WERI-Rb-1 (cell line): ENCODE data around the gene HMG20A.

Experiments
- DNase-seq: peaks from one replicate; pipeline ENCODE4 v3.0.0-alpha.2; 2020
- H3K27ac ChIP-seq: fragments of 250-450 bp; sonication (Bioruptor Pico); 2 replicates; pipeline ENCODE4 v1.5.1; 2020; ENCODE audit warnings: mild to moderate bottlenecking, moderate library complexity
- H3K27me3 ChIP-seq: fragments of 250-450 bp; sonication (Bioruptor Pico); 2 replicates; pipeline ENCODE4 v1.5.1; 2021; ENCODE audit warnings: mild to moderate bottlenecking, low read depth, moderate library complexity; ENCODE audit not compliant: insufficient read depth, severe bottlenecking
- H3K36me3 ChIP-seq: fragments of 250-450 bp; sonication (Bioruptor Pico); 2 replicates; pipeline ENCODE4 v1.5.1; 2020; ENCODE audit warnings: mild to moderate bottlenecking, moderate library complexity
- H3K4me3 ChIP-seq: 2 replicates; pipeline ENCODE4 v1.5.1; 2011; ENCODE audit warnings: low read depth, mild to moderate bottlenecking, control low read depth, low read length
- H3K9me3 ChIP-seq: fragments of 250-450 bp; sonication (Bioruptor Pico); 2 replicates; pipeline ENCODE4 v1.5.1; 2021; ENCODE audit warnings: mild to moderate bottlenecking, moderate library complexity; ENCODE audit not compliant: severe bottlenecking
- CTCF ChIP-seq: IDR thresholded peaks from 2 replicates; pipeline ENCODE4 v1.5.1; 2011; ENCODE audit warnings: low read depth, mild to moderate bottlenecking, control low read depth, inconsistent platforms, low read length

The HMG20A gene

GRCh38 chr15:77475898-77476297 lies 55.2 kb downstream of the HMG20A start:
- peak; percentile 23 for DNase-seq
- no peak overlapping the region for H3K27ac ChIP-seq
- no peak for TF ChIP-seq CTCF
- H3K36me3 ChIP-seq, result peaks cover 31% of the 10 kb centered on the region
- H3K27me3 ChIP-seq, result no peaks in the 10 kb centered on the region
- H3K4me3 ChIP-seq, result no peak overlapping the region
- H3K9me3 ChIP-seq, result no peaks in the 10 kb centered on the region

GRCh38 chr15:77476995-77477394 lies 56.3 kb downstream of the HMG20A start:
- no peaks in the 10 kb centered on the region for H3K27me3 ChIP-seq
- H3K9me3 ChIP-seq, result no peaks in the 10 kb centered on the region
- H3K4me3 ChIP-seq, result no peak overlapping the region
- H3K27ac ChIP-seq, result no peak overlapping the region
- peaks cover 25% of the 10 kb centered on the region for H3K36me3 ChIP-seq
- DNase-seq, result no peak
- no peak for TF ChIP-seq CTCF

- H3K36me3 ChIP-seq, result peaks cover 30% of the 10 kb centered on the region
Observed at GRCh38 chr15:77478051-77478450, 57.4 kb downstream of the HMG20A start.

GRCh38 chr15:77479015-77479414 lies 58.3 kb downstream of the HMG20A start:
- peaks cover 35% of the 10 kb centered on the region for H3K36me3 ChIP-seq
- no peaks in the 10 kb centered on the region for H3K27me3 ChIP-seq

More at GRCh38 chr15:77478051-77478450, 57.4 kb downstream of the HMG20A start:
- H3K27ac ChIP-seq, result no peak overlapping the region
- no peak for TF ChIP-seq CTCF
- no peaks in the 10 kb centered on the region for H3K9me3 ChIP-seq
- no peak for DNase-seq
- no peaks in the 10 kb centered on the region for H3K27me3 ChIP-seq
- no peak overlapping the region for H3K4me3 ChIP-seq

GRCh38 chr15:77480859-77481633 lies 60.4 kb downstream of the HMG20A start:
- Histone ChIP-seq H3K36me3 (peaks cover 46% of the 10 kb centered on the region), H3K4me3 (no peak overlapping the region), H3K9me3 (no peaks in the 10 kb centered on the region), H3K27me3 (no peaks in the 10 kb centered on the region), H3K27ac (no peak overlapping the region)
- DNase-seq, result no peak
- TF ChIP-seq CTCF, result no peak

More at GRCh38 chr15:77479015-77479414, 58.3 kb downstream of the HMG20A start:
- no peak for TF ChIP-seq CTCF
- no peak overlapping the region for H3K27ac ChIP-seq
- H3K9me3 ChIP-seq, result no peaks in the 10 kb centered on the region
- no peak overlapping the region for H3K4me3 ChIP-seq
- DNase-seq, result no peak

GRCh38 chr15:77481670-77482069 lies 61.0 kb downstream of the HMG20A start:
- DNase-seq, result no peak

More at GRCh38 chr15:77481670-77482069, 61.0 kb downstream of the HMG20A start:
- peaks cover 46% of the 10 kb centered on the region for H3K36me3 ChIP-seq
- TF ChIP-seq CTCF, result no peak
- H3K9me3 ChIP-seq, result no peaks in the 10 kb centered on the region
- no peak overlapping the region for H3K4me3 ChIP-seq
- no peaks in the 10 kb centered on the region for H3K27me3 ChIP-seq
- H3K27ac ChIP-seq, result no peak overlapping the region
